Measurements from ENCODE around the gene PTOV1.

DNA sequence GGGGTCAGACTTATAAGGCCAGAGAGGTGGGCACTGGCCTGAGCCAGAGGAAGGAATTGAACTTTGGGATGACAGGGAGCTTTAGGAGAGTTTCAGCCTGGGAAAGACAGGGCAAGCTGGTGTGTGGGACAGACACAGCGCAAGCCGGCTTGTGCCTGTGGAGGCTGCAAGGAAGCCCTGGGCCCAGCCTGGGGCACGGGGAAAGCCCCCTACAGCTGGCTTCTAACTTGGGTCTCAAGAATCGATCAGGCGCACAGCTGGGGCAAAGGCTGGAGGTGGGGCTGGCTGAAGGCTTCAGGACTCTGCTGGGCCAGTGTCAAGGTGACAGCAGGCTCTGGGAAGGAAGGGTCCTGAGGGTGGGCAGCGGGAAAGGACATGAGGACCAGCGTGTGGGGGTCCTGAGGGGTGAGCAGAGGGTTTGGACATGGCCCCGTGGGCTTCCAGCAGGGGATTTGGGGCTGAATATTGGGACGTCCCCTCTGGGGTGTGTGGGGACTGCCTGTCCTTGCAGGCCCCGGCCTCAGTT is 3.0 kb downstream of the PTOV1 start:
- TF ChIP-seq CTCF (IDR thresholded peaks at IDR 0.05) = no peak
- no peak for TF ChIP-seq POLR2A (IDR thresholded peaks at IDR 0.05)

Data from testis (tissue), 2 donors.